Psoas muscle (tissue), 8 donors: ENCODE data around the gene SEC14L2. TPM values are rescaled to one million over a fixed set of nuclear protein-coding genes. Genes with fewer than 3 reads are reported as not detected.
A peak's percentile ranks its signal among the peaks of the same experiment; 100 is the strongest.

ENCODE experiments used
- ATAC-seq, 4 donors: fragments of 200-7000 bp; cut with Tn5 transposase; one replicate each; pipeline ENCODE4 v1.9.1; 2020; ENCODE audit warnings: moderate library complexity in 3 of 4, mild to moderate bottlenecking in 2 of 4
- DNase-seq, 2 donors: peaks; one replicate each; pipeline ENCODE4 v3.0.0-alpha.2; 2020
- H3K27ac ChIP-seq: fragments of 200-600 bp; one replicate; pipeline ENCODE4 v1.8.0; 2022
- H3K27me3 ChIP-seq, 3 donors: fragments of 200-600 bp in 1 of 3; one replicate each; pipeline versions ENCODE4 v1.6.1 to v1.8.0; 2013 to 2022; ENCODE audit warnings: low read length in 2 of 3, mild to moderate bottlenecking in 2 of 3, moderate library complexity in 1 of 3; ENCODE audit not compliant: insufficient read depth in 3 of 3
- H3K36me3 ChIP-seq, 2 donors: fragments of 200-600 bp in 1 of 2; one replicate each; pipeline versions ENCODE4 v1.6.1 to v1.8.0; 2013 to 2022; ENCODE audit warnings: low read depth in 1 of 2, mild to moderate bottlenecking in 1 of 2, moderate library complexity in 1 of 2; ENCODE audit not compliant: insufficient read depth in 1 of 2
- H3K4me1 ChIP-seq: fragments of 200-600 bp; one replicate; pipeline ENCODE4 v1.8.0; 2022
- H3K4me3 ChIP-seq: fragments of 200-600 bp; one replicate; pipeline ENCODE4 v1.8.0; 2022; ENCODE audit warnings: mild to moderate bottlenecking
- H3K9me3 ChIP-seq: fragments of 200-600 bp; one replicate; pipeline ENCODE4 v1.8.0; 2022
- WGBS, 3 donors: extraction: QIAGEN DNeasy Blood & Tissue Kit; methylation state at CpG; one replicate each; pipeline versions ENCODE4 v1.1.6 to v1.1.7; 2013; 5-methylcytosine and 5-hydroxymethylcytosine counted together
- intact Hi-C, 2 donors: fragments of 100-400 bp; cut with DNase I; formaldehyde crosslinking; loops; one replicate each; pipeline versions ENCODE4 v1.11.0 to v1.14.2; 2022
- polyA plus RNA-seq, 3 donors: library from polyadenylated mRNA; stranded (reverse); fragments of 200-250 nt; gene quantifications; one replicate each; pipeline ENCODE4 v1.2.3, GENCODE V29; 2013
- total RNA-seq, 4 donors: library from RNA; stranded (reverse); fragmentation: NEBNext Ultra II Directional in 2 of 4; extraction: Animal tissue kit (Norgen Biotek cat#: 25700) in 2 of 4; gene quantifications; one replicate each; pipeline versions ENCODE4 v1.2.1 to v1.2.4, GENCODE V29; 2021 to 2023
- TF ChIP-seq, protein P1 (sequence below): fragments of 200-600 bp; IDR thresholded peaks from one replicate; pipeline ENCODE4 v1.8.0; 2022; ENCODE audit warnings: antibody characterized with exemption
- donor health status: healthy with polysubstance abuse.
- donor health status: DM: no; HTN: no; CAD: no; lungs with moderate emphysema.
- donor health status: Bipolar disorder and iron deficiency.
- donor health status: healthy.
- donor health status: DM: yes; HTN: yes; CAD: no.
- donor health status: DM: no; HTN: no; CAD: no.
- donor health status: DM: no; HTN: no; CAD: no.
- donor health status: DM: yes; HTN: yes; CAD: no.

SEC14L2 gene
- total and polyA plus RNA-seq, 7 donors: 0.38 to 75.0 (median 1.9) TPM

DNA sequence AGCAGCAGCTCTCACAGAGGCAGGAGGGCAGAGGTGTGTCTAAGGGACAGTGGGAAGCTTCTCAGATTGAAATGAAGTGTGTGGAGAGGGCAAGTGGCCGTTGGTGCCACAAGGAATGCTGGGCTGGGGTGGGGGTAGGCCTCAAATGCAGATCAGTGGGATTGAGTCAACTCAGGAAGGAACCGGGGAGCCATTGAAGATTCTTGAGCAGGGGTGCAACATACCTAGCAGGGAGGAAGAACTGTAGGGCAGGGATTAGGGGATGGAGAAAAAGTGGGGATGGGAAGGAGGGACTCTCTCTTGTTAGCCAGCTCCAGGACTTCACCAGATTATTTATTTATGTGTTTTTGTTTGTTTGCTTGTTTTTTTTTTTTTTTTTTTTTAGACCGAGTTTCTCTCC lies 2.9 kb upstream of the SEC14L2 start:
- ATAC-seq (no peak), DNase-seq (no peak)
- Histone ChIP-seq H3K27me3 (peaks cover 0 to 42% (median 2%) of the 10 kb centered on the region in 3 donors), H3K36me3 (no peaks in the 10 kb centered on the region), H3K9me3 (no peaks in the 10 kb centered on the region), H3K4me1 (peaks cover 9% of the 10 kb centered on the region), H3K4me3 (no peak overlapping the region), H3K27ac (no peak overlapping the region)
- intact Hi-C loops: loop anchor here in 1 of 2 donors (5.0 kb wide), 1 partner anchor 33 kb away; the partner anchor contains the start of gene MTFP1
- TF ChIP-seq, protein P1, sequence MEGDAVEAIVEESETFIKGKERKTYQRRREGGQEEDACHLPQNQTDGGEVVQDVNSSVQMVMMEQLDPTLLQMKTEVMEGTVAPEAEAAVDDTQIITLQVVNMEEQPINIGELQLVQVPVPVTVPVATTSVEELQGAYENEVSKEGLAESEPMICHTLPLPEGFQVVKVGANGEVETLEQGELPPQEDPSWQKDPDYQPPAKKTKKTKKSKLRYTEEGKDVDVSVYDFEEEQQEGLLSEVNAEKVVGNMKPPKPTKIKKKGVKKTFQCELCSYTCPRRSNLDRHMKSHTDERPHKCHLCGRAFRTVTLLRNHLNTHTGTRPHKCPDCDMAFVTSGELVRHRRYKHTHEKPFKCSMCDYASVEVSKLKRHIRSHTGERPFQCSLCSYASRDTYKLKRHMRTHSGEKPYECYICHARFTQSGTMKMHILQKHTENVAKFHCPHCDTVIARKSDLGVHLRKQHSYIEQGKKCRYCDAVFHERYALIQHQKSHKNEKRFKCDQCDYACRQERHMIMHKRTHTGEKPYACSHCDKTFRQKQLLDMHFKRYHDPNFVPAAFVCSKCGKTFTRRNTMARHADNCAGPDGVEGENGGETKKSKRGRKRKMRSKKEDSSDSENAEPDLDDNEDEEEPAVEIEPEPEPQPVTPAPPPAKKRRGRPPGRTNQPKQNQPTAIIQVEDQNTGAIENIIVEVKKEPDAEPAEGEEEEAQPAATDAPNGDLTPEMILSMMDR: no peak
- 79 to 89% (median 86%) methylated on average over 3 of the region's 3 CpGs for WGBS, 3 donors

DNA sequence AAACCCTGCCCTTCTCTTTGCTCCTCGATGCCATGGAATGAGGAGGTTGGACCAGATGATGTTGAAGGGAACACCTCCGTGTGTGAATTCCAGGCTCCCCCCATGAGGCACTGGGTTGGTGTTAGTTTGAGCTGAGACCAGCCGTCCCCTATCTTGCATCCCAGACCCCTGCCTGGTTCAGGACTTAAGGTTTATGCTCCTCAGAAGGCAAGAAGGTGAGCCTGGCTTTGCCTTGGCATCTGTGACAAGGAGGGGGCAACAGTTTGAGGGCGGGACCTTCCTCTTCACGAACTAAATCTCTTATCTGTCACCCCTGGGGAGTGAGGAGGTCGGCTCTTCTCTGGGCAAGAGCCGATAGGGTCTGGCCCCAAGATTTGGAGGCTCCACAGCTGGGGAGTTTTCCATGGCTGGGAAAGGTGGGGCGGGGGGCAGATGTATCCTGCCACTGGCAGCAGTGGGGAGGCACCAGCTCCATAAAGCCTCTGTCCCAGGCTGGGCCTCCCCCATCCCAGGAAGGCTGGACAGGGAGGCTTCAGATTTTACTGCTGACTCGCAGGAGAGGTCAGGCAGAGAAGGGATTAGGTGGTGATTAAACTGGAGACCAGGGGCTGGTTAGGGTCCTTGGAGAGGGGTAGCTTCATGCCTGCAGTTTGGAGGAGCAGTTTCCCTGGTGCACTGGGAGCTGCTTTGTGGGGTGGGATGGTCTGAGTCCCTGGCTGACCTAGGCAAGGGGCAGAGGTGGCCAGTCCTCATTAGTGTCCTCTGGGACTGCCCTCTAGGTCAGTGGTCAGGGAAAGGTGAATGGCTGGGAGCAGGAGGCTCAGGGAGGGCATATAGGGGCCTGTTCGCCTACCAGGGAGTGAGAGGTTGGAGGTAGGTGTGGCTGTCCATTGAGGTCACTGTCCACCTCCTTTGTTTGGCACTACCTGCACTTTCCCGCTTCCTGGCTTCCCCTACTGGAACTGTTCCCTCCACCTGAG lies 1.1 kb downstream of the SEC14L2 start:
- Histone ChIP-seq H3K27ac (no peak overlapping the region), H3K9me3 (no peaks in the 10 kb centered on the region), H3K36me3 (no peaks in the 10 kb centered on the region), H3K27me3 (peaks cover 0 to 42% (median 2%) of the 10 kb centered on the region in 3 donors), H3K4me3 (peak overlapping the region; percentile 67), H3K4me1 (peaks cover 9% of the 10 kb centered on the region)
- peak; percentile 7 to 23 (median 12) for ATAC-seq
- WGBS, 3 donors: 20 to 26% (median 22%) methylated on average over 11 of the region's 11 CpGs
- no peak for DNase-seq
- TF ChIP-seq, protein P1: no peak
- intact Hi-C loops: no loop called here

DNA sequence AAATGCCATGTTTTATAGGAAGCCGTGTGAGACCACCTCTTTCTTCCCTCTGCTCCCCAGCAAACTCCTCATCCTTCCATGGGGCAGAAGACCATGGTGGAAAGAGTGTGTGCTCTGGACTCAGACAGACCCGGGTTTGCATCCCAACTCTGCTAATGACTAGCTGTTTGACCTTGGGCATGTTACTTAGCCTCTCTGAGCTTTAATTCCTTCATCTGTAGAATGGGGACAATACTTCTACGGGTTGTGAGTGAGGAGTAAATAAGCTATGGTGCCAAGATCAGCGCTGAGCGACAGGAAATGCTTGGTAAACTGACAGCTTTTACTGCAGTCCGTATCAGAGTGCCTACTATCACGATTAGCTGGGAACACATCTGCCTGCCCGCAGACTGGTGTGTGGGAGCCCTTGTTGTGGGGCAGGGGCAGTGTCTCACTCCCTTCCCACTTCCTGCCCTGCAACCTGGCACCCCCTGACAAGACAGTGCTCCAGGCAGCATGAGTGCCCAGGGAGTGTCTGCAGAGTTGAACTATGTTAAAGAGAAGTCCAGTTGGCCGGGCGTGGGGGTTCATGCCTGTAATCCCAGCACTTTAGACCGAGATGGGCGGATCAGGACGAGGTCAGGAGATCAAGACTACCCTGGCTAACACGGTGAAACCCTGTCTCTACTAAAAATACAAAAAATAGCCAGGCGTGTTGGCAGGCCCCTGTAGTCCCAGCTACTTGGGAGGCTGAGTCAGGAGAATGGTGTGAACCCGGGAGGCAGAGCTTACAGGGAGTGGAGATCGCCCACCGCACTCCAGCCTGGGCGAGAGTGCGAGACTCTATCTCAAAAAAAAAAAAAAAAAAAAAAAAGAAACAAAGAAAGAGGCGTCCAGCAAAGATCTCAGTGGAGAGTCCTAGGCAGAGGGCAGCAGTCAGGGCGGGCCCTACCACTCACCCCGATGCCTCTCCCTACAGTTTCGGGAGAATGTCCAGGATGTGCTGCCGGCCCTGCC lies 2.2 kb downstream of the SEC14L2 start:
- Histone ChIP-seq H3K36me3 (no peaks in the 10 kb centered on the region), H3K4me1 (peaks cover 9% of the 10 kb centered on the region), H3K27me3 (peaks cover 0 to 42% (median 2%) of the 10 kb centered on the region in 3 donors), H3K4me3 (no peak overlapping the region), H3K9me3 (no peaks in the 10 kb centered on the region), H3K27ac (no peak overlapping the region)
- no peak for DNase-seq
- intact Hi-C loops: no loop called here
- TF ChIP-seq, protein P1: no peak
- peak in 2 of 4 donors; percentile 13 to 17 for ATAC-seq
- 45 to 60% (median 48%) methylated on average over 24 to 25 of the region's 25 CpGs for WGBS, 3 donors

DNA sequence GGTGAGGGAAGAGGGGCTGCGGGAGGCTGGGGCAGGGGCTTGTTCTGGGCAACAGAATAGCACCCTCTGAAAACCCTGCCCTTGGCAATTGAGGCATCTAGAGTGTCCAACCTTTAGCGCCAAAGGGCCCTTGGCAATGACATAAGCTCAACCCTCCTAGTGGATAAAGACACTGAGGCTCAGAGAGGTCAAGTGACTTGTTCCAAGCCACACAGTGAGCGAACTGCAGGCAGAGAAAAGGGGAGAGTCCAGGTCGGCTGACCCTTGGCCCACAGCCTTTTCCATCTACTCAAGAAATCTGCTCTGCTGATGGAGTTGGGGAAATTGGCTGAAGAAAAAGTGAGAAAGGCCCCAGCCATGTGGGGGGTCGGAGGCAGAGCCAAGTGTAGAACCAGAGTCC lies 2.9 kb downstream of the SEC14L2 start:
- Histone ChIP-seq H3K9me3 (no peaks in the 10 kb centered on the region), H3K27ac (no peak overlapping the region), H3K36me3 (no peaks in the 10 kb centered on the region), H3K4me1 (peaks cover 9% of the 10 kb centered on the region), H3K4me3 (no peak overlapping the region), H3K27me3 (peaks cover 0 to 38% (median 2%) of the 10 kb centered on the region in 3 donors)
- DNase-seq (no peak), ATAC-seq (no peak)
- 77 to 85% (median 82%) methylated on average over 5 of the region's 5 CpGs for WGBS, 3 donors
- intact Hi-C loops: no loop called here
- TF ChIP-seq, protein P1: no peak
